Progenitor cell of endocrine pancreas (in vitro differentiated cells): ENCODE measurements around the gene RAP1GAP2. TPM values are rescaled to one million over a fixed set of nuclear protein-coding genes. Genes with fewer than 3 reads are reported as not detected.
A peak's percentile ranks its signal among the peaks of the same experiment; 100 is the strongest.
"Not testable (repeated sequence)": the region's sequence is repeated elsewhere in the genome, so short reads cannot be mapped to it uniquely, and the experiment has no call there.

Source experiments
- DNase-seq: peaks from one replicate; pipeline ENCODE4 v3.0.0; 2021; ENCODE audit warnings: low spot score; ENCODE audit not compliant: unreplicated experiment
- H3K27ac Mint-ChIP-seq: 2 replicates; pipeline ENCODE4 v1.8.0; 2021; ENCODE audit warnings: mild to moderate bottlenecking, moderate library complexity, mixed read lengths
- H3K27me3 Mint-ChIP-seq: 2 replicates; pipeline ENCODE4 v1.8.0; 2021; ENCODE audit warnings: mixed read lengths
- H3K36me3 Mint-ChIP-seq: 2 replicates; pipeline ENCODE4 v1.8.0; 2022; ENCODE audit warnings: mixed read lengths; ENCODE audit not compliant: insufficient read depth
- H3K4me1 Mint-ChIP-seq: 2 replicates; pipeline ENCODE4 v1.8.0; 2021; ENCODE audit warnings: low read depth, mixed read lengths
- H3K4me3 Mint-ChIP-seq: 2 replicates; pipeline ENCODE4 v1.8.0; 2021; ENCODE audit warnings: low read depth, mild to moderate bottlenecking, moderate library complexity, mixed read lengths
- H3K9me3 Mint-ChIP-seq: 2 replicates; pipeline ENCODE4 v1.8.0; 2021; ENCODE audit warnings: low read depth, mixed read lengths
- total RNA-seq: library from RNA; stranded (reverse); gene quantifications from 2 replicates; pipeline ENCODE4 v1.2.1, GENCODE V29; 2021
- TF ChIP-seq, protein P1 (sequence below): fragments of 200-600 bp; sonication (generic); IDR thresholded peaks from one replicate; pipeline ENCODE4 v1.5.0; 2021; ENCODE audit warnings: antibody characterized with exemption, mild to moderate bottlenecking; ENCODE audit not compliant: unreplicated experiment

RAP1GAP2 gene
- total RNA-seq, 1 donor from 2014 or later: 116 TPM

DNA sequence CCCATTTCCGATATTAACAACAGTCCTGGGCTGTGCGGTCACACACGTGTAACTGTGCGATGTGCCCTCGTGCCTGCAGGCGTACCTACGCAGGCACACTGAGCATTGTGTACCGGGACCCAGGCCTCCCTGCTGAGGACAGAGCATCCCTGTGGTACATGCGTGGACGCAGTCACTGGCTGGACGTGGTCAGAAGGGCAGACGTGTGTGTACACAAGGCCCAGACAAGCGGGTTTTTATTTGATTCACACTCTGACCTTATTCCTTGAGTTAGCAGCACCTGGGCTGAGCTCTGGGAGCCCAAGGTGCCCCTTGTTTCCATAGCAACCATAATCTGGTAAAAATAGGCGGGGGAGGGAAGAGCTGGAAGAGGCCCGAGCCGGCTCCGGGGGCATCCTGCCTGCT lies 19.5 kb downstream of the RAP1GAP2 start:
- no peaks in the 10 kb centered on the region for H3K36me3 Mint-ChIP-seq
- H3K4me3 Mint-ChIP-seq: no peak overlapping the region
- no peak for DNase-seq
- H3K9me3 Mint-ChIP-seq: no peaks in the 10 kb centered on the region
- H3K4me1 Mint-ChIP-seq: peaks cover 5% of the 10 kb centered on the region
- H3K27me3 Mint-ChIP-seq: no peaks in the 10 kb centered on the region
- TF ChIP-seq, protein P1, sequence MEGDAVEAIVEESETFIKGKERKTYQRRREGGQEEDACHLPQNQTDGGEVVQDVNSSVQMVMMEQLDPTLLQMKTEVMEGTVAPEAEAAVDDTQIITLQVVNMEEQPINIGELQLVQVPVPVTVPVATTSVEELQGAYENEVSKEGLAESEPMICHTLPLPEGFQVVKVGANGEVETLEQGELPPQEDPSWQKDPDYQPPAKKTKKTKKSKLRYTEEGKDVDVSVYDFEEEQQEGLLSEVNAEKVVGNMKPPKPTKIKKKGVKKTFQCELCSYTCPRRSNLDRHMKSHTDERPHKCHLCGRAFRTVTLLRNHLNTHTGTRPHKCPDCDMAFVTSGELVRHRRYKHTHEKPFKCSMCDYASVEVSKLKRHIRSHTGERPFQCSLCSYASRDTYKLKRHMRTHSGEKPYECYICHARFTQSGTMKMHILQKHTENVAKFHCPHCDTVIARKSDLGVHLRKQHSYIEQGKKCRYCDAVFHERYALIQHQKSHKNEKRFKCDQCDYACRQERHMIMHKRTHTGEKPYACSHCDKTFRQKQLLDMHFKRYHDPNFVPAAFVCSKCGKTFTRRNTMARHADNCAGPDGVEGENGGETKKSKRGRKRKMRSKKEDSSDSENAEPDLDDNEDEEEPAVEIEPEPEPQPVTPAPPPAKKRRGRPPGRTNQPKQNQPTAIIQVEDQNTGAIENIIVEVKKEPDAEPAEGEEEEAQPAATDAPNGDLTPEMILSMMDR: no peak
- peak overlapping the region; percentile 86 for H3K27ac Mint-ChIP-seq

DNA sequence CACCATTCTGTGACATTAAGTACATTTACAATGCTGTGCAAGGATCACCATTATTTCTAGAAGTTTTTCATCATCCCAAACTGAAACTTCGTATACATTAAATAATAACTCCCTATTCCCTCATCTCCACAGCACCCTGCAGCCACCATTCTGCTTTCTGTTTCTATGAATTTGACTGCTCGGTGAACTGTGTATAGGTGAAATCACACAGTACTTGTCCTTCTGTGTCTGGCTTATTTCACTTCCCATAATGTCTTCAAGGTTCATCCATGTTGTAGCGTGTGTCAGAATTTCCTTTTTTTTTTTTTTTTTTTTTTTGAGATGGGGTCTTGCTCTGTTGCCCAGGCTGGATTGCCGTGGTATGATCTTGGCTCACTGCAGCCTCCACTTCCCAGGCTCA lies 20.4 kb downstream of the RAP1GAP2 start:
- H3K4me3 Mint-ChIP-seq: no peak overlapping the region
- H3K9me3 Mint-ChIP-seq: no peaks in the 10 kb centered on the region
- no peaks in the 10 kb centered on the region for H3K36me3 Mint-ChIP-seq
- no peaks in the 10 kb centered on the region for H3K27me3 Mint-ChIP-seq
- peaks cover 5% of the 10 kb centered on the region for H3K4me1 Mint-ChIP-seq
- H3K27ac Mint-ChIP-seq: no peak overlapping the region
- TF ChIP-seq, protein P1: no peak
- DNase-seq: no peak

DNA sequence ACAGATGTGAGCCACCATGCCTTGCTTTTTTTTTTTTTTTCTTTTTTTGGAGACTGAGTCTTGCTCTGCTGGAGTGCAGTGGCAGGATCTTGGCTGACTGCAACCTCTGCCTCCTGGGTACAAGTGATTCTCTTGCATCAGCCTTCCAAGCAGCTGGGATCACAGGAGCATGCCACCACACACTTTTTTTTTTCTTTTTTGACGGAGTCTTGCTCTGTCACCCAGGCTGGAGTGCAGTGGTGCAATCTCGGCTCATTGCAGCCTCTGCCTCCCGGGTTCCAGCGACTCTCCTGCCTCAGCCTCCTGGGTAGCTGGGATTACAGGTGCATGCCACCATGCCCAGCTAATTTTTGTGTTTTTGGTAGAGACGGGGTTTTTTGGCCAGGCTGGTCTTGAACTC lies 23.1 kb downstream of the RAP1GAP2 start:
- H3K27ac Mint-ChIP-seq, H3K4me3 Mint-ChIP-seq, H3K4me1 Mint-ChIP-seq: not testable (repeated sequence)

DNA sequence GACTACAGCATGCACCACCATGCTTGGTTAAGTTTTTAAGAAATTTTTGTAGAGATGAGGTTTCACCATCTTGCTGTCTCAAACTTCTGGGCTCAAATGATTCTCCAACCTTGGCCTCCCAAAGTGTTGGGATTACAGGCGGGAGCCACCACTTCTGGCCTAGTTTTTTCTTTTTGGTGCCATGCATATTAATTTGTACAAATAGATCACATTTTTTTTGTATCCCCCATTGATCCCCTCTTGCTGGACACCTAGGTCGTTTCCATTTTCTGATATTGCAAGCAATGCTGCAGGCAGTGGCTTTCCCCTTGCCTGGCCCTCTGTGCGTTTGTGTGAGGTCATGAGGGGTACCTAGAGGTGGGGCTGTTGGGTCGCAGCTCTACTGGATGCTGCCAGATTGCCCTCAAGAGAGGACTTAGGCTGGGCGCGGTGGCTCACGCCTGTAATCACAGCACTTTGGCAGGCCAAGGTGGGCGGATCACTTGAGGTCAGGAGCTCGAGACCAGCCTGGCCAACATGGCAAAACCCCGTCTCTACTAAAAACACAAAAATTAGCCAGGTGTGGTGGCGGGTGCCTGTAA lies 23.8 kb downstream of the RAP1GAP2 start:
- TF ChIP-seq, protein P1: no peak
- no peaks in the 10 kb centered on the region for H3K27me3 Mint-ChIP-seq

More for the DNA sequence above, 23.1 kb downstream of the RAP1GAP2 start:
- H3K27me3 Mint-ChIP-seq, H3K9me3 Mint-ChIP-seq, DNase-seq, H3K36me3 Mint-ChIP-seq: not testable (repeated sequence)

DNA sequence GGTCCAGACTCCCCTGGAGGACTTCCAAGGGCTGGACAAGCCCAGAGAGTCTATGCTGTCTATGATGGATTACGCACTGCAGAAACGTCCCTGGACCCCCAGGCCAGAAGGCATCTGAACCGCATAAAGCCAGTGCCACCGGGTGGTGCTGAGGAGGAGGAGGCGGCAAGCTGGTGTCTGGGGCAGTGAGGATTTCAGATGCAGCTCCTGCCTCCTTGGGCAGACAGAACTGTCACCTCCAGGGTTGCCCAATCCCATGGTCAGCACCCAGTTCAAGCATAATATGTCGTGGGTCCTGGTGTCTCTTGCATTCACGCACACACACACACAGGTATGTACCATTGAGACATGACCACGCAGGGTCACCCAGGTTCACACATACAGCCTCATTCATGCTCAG lies 25.6 kb downstream of the RAP1GAP2 start:
- no peak for DNase-seq
- Mint-ChIP-seq H3K27me3 (peaks cover 2% of the 10 kb centered on the region), H3K4me3 (no peak overlapping the region), H3K4me1 (no peaks in the 10 kb centered on the region), H3K9me3 (no peaks in the 10 kb centered on the region), H3K27ac (no peak overlapping the region), H3K36me3 (no peaks in the 10 kb centered on the region)
- TF ChIP-seq, protein P1: no peak

More for the DNA sequence above, 23.8 kb downstream of the RAP1GAP2 start:
- H3K9me3 Mint-ChIP-seq: no peaks in the 10 kb centered on the region
- DNase-seq: no peak
- no peaks in the 10 kb centered on the region for H3K36me3 Mint-ChIP-seq
- H3K4me1 Mint-ChIP-seq: peaks cover 5% of the 10 kb centered on the region
- no peak overlapping the region for H3K4me3 Mint-ChIP-seq
- no peak overlapping the region for H3K27ac Mint-ChIP-seq

DNA sequence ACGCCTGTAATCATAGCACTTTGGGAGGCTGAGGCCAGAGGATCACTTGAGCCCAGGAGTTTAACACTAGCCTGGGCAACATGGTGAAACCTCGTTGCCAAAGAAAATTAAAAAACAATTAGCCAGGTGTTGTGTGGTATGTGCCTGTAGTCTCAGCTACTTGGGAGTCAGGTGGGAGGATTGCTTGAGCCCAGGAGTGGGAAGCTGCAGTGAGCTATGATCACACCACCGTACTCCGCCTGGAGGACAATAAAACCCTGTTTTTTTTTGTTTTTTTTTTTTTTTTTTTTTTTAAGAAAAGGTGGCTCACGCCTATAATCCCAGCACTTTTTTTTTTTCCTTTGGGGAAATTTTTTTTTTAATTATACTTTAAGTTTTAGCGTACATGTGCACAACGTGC lies 26.1 kb downstream of the RAP1GAP2 start:
- peaks cover 4% of the 10 kb centered on the region for H3K27me3 Mint-ChIP-seq
- H3K9me3 Mint-ChIP-seq: no peaks in the 10 kb centered on the region
- H3K4me1 Mint-ChIP-seq: no peaks in the 10 kb centered on the region
- H3K4me3 Mint-ChIP-seq: no peak overlapping the region
- no peaks in the 10 kb centered on the region for H3K36me3 Mint-ChIP-seq
- TF ChIP-seq, protein P1: no peak
- no peak overlapping the region for H3K27ac Mint-ChIP-seq
- DNase-seq: no peak
